Activated effector memory CD4-positive, alpha-beta T cell treated with Interleukin-2 at 50 U/mL for 16 hours (primary cell): ENCODE measurements around the gene PKM.
"Not testable (repeated sequence)": the region's sequence is repeated elsewhere in the genome, so short reads cannot be mapped to it uniquely, and the experiment has no call there.

Source experiments
- DNase-seq: peaks from one replicate; pipeline ENCODE4 v3.0.0-alpha.2; 2020

The PKM gene

DNA sequence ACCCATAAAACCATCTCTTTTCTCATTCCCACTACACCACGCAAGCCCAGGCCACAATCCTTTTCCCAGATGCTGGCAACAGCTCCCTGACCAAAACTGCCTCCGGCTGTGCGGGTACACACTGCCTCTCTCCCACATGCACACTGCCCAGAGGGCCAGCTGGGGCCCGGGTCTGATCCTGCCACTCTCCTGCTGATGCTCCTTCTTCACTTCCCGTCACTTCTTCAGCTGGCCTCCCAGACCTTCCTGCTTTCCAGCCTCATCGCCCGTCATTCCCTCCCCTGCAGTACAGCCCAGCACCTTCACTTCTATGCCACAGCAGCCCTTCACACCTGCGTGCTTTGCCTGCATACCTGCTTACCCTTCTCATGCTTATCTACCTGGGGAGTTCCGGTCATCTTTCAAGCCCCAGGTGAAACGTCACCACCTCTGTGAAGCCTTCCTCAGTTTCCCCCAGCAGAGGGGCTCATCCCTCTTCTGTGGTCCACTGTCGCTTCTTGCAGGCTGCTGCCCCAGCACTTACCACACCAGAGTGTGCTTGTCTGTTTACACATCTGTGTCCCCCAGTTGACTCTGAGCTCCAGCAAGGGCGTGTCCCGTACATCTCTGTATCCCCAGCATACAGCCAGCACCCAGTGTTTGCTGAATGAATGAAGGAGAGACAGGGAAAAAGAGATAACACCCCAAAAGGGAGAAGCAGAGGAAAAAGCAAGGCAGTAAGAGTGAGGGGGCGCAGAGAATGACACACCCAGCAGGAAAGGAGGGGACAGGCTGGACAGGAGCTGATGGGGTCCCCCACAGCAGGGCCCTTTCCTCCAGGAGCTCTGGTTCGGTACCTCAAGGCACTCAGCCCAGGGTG lies 55.6 kb downstream of the PKM start:
- DNase-seq: no peak

DNA sequence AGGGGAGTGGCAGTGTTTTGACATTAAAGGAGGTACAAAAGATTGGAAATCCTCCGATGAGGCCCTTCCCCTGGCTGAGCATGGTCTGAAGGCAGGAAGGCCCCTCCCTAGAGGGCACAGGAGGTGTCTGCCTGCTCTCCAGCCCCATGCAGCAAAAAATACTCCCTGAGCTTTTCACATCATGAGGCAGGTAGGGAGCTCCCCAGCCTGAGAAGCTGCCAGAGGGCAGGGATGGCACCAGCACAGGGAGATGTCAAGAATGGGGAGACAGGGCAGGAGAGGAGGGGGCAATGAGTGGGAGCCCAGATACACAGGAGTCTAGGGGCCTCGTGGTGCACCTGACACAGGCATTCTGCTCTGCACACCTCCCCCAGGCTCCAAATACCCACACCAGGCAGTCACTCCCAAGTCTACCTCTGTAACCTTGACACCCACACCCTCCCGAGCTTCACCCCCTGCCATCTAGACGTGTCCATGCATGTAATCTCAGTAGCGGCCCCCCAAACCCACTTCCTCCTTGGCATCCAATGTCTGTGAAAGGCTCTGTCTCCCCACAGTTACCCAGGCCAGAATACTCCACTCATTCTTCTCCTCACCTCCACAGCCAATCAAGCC lies 56.3 kb downstream of the PKM start:
- DNase-seq: no peak

DNA sequence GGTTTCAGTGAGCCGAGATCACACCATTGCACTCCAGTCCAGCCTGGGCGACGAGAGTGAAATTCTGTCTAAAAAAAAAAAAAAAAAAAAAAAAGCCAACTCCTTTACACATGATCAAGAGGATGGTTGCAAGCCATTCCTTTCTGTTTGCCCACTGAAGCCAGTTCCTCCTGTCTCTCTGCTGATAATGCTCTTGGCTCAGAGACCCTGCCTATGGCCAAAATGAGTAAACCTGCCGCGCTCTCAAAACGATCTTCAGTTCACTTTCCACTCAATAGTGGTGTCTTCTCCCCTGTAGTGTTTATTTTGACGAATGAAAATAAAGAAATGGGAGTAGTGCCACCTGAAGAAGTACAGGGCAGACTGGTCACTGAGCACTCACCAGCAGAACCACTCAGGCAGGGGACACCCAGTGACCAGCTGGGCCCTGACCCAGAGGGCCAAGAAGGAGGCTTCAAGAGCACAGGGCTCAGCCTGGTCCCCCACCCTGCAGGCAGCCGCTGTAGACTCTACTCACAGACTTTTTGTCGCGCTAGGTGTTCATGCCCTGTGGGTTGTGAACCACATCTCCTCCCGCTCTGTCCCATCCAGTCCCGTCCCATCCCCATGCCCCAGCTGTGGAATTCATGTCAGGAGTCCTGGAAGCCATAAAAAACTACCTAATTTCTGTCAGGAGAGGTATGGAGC lies 57.0 kb downstream of the PKM start:
- DNase-seq: no peak

DNA sequence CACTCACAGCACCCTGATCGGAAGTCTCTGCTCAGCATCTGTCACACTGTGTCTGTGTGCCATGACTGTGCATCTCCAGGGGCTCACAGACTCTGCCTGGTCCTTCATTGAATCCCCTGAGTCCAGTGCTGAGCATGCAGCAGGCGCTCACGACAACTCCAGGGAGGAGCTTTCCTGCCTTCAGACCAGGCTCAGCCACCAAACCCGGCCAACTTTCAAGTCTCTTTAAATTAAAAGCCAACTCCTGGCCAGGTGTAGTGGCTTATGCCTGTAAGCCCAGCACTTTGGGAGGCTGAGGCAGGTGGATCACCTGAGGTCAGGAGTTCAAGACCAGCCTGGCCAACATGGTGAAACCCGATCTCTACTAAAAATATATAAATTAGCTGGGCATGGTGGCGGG lies 57.6 kb downstream of the PKM start:
- DNase-seq: no peak

- no peak for DNase-seq
Observed at GRCh38 chr15:72172796-72173195, 58.2 kb downstream of the PKM start.

DNA sequence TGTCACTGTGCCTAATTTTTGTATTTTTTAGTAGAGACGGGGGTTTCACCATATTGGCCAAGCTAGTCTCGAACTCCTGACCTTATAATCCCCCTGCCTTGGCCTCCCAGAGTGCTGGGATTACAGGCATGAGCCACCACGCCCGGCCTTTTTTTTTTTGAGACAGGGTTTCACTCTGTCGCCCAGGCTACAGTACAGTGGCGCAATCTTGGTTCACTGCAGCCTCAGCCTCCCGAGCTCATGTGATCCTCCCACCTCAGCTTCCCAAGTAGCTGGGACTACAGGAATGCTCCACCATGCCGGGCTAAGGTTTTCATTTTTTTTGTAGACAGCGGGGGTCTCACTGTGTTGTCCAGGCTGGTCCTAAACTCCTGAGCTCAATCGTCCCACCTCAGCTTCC lies 59.0 kb downstream of the PKM start:
- not testable (repeated sequence) for DNase-seq

DNA sequence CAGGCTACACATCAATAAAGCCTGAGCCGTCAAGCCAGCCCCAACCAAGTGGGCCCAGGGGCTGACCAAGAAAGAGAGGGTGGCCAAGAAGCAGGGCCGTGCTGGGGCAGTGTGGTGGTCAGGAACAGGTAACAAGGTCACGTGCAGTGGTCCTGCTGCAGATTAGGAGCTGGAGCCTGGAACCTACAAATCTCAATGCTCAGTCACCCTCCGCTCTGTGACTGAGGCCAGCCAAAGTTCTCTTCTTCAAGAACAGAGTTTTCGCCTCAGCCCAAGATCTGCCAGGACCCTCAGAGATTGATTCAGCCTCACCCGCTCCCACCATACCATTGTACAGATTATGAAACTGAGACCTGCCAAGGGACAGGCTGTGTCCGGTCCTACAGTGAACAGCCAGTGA lies 60.3 kb downstream of the PKM start:
- DNase-seq: no peak

DNA sequence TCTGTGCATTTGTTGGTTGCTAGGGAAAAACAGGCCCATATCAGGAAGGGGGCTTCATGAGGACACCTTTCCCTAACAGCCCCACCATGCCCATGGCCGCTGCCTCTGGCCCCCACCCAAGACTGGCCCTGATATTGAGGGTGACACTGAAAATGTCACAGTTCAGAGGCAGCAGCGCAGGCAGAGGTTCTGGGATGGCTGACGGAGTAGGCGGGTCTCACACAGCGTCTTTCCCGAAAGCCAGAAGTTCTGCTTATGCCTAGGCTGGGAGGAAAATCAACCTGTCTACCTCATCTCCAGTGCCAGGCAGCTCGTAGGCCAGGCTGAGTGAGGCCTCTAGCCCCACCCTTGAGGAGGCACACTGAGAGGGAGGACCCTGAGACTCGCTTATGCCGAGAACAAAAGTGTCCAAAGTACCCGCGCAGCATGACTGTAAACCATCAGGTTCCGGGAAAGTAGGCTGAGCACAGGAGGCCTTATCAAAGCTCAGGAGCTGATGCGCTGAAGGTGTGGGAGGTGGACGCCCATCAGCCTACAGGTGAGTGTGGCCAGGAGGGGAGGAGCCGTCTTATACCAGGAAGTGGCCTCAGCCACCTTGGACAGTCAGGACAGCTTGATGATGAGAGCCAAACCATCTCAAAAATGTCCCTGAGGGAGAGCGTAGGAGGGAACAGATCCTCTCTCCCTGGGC lies 60.9 kb downstream of the PKM start:
- no peak for DNase-seq

GRCh38 chr15:72169236-72169920 lies 61.6 kb downstream of the PKM start:
- no peak for DNase-seq

GRCh38 chr15:72168808-72169190 lies 62.2 kb downstream of the PKM start:
- no peak for DNase-seq

DNA sequence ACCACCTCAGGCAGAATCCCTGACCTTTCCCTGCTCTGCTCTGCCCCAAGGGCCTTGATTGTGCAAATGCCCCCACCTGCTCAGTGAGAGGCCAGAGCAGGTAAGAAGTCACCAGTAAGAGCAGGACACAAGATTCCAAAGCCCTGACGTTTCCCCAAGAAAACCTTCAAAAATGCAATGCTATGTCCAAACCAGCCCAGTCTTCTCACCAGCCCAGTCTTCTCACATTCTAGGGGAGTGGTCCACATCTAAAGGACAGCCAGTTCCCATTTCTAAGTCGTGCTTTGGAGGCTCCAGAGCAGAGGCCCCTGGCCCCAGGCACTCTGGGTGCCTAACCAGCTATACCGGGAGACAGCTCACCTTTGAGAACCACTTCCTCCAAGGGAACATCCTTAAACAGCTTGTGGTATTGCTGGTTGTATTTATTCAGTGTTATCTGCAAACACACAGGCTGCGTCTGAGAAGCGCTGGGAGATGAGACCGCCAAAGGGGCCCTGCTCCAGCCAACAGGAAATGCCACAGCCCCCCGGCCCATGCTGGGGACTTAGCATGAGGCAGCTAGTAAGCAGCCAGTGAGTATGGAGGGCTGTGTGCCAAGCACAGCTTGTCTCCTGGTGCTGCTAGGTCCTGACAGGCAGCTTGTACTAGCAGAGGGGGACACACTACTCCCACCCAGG lies 62.7 kb downstream of the PKM start:
- DNase-seq: no peak

DNA sequence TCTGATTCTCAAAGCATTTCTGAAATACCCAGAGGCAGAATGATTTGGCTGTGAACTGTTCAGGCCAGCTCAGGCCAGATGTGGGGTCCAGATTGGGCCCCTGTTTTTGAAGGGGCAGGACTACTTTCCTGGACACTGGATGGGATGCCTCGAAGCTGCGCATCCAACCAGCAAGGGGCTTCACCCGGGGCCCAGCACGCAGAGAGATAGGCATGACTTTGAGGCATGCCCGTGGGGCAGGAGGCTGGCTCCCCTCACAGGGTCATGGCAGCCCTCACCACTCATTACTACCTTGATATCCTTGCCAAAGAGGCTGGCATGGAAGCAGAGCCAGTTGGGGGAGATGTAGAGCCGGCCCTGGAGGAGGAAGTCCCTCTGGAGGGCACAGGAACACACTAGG lies 63.5 kb downstream of the PKM start:
- DNase-seq: no peak

DNA sequence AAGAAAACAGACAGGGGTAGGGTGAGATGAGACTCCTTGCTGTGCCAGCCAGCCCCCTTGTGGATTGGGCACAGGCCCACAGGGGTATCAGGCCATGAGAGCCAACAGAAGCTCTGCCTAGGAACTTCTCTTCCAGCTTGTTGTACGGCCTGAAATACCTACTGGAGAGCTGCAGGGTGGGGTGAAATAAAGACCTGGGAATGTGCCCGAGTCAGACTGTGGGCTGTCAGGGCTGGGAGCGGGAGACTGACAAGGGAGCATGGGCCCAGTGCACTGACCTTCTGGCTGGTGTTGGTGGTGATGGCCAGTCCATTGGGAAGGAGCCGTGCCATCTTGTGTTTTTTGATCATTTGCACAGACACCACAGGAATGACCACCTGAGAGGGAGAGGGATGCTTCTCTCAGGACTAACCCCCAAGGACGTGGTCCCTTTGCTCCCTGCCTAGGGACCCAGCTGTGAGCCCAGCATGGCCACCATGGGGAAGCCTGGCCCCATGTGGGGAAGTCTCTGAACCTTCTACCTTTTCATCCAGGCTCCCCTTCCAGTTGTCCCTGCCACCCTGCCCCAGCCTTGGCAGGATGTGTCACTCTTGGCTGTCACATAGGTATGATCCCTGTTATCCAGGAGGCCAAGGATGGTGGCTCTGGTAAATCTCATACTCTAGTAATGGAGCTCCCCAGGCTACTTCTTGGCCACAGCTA lies 64.1 kb downstream of the PKM start:
- DNase-seq: no peak

- DNase-seq: no peak
Observed at GRCh38 chr15:72163719-72164118, 67.3 kb downstream of the PKM start.

- no peak for DNase-seq
Observed at GRCh38 chr15:72162569-72162968, 68.4 kb downstream of the PKM start.

DNA sequence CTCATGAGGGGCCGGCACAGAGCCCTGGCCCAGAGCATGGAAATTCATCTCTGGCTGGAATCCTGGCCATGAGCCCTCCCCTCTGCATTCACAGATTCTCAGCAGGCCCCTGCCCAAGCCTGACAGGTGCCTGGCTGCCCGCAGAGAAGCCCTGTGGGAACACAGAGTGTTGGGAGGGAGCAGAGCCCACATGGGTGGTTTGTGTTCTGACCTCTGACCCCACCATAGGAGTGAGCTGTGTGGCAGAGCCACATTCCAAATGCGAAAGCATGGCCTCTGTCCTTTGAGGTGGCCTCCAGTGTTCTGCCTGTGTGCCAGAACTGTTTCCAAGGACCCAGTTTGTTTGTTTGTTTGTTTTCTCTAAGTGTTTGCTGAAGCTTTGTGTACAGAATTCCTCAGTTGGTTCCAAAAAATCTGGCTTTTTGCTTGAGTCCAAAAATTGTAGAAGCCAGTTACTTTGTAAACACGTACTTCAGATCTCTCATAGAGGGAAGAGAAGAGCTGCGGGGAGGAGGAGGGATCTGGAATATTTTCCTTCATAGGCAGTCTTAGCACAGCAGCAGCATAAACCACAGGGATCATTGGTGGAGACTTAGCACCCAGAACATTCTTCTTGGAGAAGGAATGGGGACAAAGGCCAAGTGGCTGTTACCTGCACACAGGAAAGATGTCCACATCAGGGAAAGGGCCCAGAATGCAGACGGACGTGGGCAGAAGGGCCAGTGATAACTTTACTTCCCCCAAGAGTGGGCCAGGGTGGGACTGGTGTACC lies 69.4 kb downstream of the PKM start:
- no peak for DNase-seq

DNA sequence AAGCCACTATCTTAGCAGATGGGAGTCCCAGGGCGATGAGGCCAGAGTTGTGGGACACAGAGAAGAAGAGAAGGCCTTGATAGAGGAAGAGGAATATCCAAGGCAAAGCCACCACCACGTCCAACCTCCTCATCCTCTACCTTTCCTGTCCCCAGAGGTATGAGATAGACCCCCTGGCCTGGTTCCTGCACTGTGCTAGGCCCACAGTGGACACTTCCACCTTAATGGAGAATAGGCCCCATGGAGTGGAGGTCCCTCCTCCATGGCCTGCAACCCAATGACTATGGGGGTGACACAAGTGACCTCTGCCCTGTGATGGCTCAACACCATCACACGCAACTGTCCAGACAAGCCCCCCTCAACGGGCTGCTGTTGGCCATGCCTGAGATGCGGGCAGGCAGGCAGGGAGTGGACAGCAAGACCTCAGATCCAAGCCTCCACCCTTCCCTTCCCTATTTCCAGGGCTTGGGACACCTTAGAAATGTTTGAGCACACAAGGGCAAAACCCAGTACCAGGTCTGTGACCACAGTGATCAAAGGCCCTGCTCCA lies 70.2 kb downstream of the PKM start:
- no peak for DNase-seq

DNA sequence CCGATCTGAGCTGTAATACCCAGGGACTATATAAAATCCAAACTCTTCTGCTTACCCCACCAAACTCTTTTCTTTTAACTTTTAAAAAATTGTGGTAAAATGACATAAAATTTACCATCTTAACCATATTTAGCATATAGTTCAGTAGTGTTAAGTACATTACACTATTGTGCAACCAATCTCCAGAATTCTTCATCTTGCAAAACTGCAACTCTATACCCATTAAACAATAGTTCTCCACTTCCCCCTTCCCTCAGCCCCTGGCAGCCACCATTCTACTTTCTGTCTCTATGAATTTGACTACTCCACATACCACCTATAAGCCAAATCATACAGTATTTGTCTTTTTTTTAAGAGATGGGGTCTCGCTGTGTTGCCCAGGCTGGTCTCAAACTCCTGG lies 74.1 kb downstream of the PKM start:
- DNase-seq: no peak

GRCh38 chr15:72155635-72156616 lies 75.1 kb downstream of the PKM start:
- DNase-seq: peak; percentile 65
